Subcutaneous adipose tissue (tissue), 4 donors: ENCODE results near the gene RALA. TPM values are rescaled to one million over a fixed set of nuclear protein-coding genes. Genes with fewer than 3 reads are reported as not detected.

Experiments
- CTCF ChIP-seq: fragments of 450-650 bp; IDR thresholded peaks from one replicate; pipeline ENCODE4 v1.5.1; 2016; ENCODE audit warnings: low read depth, mild to moderate bottlenecking, control low read depth, antibody characterized with exemption, moderate library complexity
- total RNA-seq, 4 donors: library from RNA; depleted of rRNA; stranded (reverse); fragments of >200 nt; gene quantifications; one replicate each; pipeline ENCODE4 v1.1.0, GENCODE V29; 2016

Gene RALA
- total RNA-seq, 4 donors from 2014 or later: 22.5 to 32.1 (median 28.7) TPM

GRCh38 chr7:39688611-39689480 lies 65.5 kb downstream of the RALA start:
- no peak for TF ChIP-seq CTCF

GRCh38 chr7:39691821-39692220 lies 68.4 kb downstream of the RALA start:
- TF ChIP-seq CTCF: no peak

- TF ChIP-seq CTCF: no peak
These were observed 70.4 kb downstream of the RALA start for GRCh38 chr7:39693812-39694211.

- no peak for TF ChIP-seq CTCF
These were observed 72.6 kb downstream of the RALA start for GRCh38 chr7:39695852-39696586.

- no peak for TF ChIP-seq CTCF
These were observed 73.3 kb downstream of the RALA start for GRCh38 chr7:39696631-39697030.

GRCh38 chr7:39697483-39697882 lies 74.1 kb downstream of the RALA start:
- no peak for TF ChIP-seq CTCF

- TF ChIP-seq CTCF: no peak
These were observed 76.8 kb downstream of the RALA start for GRCh38 chr7:39700165-39700564.
